GM12801 (cell line): ENCODE measurements around the gene BMP7.

Experiments
- TF ChIP-seq, protein P1 (sequence below): IDR thresholded peaks from one replicate; pipeline ENCODE4 v1.5.1; 2011; ENCODE audit warnings: control low read depth; ENCODE audit not compliant: insufficient read length; ENCODE audit errors: extremely low read depth

Gene BMP7

DNA sequence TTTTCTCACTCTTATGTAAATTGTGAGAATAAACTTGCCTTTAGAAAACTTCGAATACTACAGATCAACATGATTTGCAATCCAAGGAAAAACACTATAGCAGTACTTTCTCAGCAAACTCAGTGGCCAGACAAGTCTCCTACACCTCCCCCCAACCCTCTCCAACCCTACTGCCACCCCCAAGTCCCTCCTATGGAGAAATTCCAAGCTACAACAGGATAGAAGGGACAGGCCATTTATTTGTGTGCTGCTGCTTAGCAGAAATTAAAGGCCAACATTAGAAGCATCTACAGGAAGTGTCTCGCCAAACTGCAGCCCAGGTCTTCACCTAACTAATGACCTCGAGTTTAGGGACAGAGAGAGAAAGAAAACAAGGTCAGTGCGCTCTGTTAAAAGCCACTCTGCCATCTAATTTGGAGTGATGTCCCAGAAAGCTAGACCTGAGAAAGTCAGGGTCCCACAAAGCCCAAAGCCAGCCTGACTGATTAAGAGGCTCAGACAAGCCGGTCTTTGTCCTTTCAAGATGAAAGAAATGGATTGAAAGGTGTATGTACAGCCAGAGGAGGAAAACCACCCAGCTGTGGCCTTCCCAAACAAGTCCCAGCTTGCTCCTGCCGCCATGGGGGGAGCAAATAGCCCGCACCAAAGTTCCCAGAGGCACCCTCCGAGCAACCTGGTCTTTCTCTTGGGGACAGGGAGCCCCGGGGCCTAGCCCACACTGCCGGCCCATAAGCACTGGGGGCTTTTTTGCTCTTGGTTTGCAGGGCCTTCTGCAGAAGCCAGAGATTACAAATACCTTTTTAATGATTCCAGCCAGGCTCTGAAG, 3.4 kb downstream of the BMP7 start:
- TF ChIP-seq, protein P1, sequence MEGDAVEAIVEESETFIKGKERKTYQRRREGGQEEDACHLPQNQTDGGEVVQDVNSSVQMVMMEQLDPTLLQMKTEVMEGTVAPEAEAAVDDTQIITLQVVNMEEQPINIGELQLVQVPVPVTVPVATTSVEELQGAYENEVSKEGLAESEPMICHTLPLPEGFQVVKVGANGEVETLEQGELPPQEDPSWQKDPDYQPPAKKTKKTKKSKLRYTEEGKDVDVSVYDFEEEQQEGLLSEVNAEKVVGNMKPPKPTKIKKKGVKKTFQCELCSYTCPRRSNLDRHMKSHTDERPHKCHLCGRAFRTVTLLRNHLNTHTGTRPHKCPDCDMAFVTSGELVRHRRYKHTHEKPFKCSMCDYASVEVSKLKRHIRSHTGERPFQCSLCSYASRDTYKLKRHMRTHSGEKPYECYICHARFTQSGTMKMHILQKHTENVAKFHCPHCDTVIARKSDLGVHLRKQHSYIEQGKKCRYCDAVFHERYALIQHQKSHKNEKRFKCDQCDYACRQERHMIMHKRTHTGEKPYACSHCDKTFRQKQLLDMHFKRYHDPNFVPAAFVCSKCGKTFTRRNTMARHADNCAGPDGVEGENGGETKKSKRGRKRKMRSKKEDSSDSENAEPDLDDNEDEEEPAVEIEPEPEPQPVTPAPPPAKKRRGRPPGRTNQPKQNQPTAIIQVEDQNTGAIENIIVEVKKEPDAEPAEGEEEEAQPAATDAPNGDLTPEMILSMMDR = no peak

DNA sequence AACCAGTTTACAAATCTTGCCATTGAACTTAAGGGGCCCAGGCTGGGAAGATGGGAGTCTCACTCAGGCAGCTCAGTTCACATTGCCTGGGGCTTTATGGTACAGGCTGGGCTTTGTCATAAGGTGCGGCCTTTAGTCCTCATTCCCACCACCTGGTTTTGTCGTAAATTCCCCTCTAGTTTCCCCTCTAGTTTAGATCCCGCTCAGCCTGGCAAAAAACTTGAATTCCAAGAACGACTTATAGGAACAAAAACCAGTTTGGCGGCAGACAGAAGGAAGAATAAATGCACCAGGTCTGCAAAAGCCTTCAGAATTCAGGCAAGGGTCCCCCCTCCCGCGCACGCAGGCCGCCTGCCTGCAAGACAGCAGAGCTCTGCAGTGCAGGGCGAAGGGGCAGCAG, 4.1 kb downstream of the BMP7 start:
- TF ChIP-seq, protein P1 = no peak

DNA sequence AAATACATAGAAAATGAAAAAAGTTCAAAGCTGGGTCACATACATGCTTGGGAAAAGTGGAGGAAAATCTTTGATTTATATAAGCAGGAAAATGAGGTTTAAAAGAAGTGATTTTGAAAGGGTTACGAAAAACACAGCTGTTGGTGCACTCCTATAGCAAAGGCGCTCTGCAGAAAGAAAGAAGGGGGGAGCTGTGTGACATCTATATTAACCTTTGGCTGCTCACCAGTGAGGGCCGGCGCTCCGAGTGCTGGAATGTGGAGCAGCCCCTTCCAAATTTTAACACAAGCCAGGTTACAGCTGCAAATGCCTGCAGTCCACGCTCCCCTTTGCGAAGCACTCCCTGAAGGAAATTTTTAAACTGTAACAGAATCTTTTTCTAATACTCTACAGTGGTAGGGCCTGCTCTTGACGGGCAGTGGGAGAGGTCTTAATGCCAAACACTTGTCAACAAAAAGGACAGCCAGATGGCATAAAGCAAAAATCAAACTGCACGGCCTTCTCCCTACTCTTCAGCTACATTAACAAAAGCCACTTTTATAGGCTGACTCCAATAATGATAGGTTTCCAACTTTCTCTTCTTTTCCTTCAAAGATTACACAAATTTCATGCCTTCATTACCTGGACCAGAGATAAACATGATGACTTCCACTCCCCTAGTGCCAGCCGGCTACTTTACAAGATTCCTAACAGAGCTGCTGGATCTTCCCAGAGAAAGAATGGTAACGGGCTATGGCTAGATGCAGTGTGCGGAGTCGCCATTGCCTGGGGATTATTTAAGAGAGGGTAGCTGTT, 4.8 kb downstream of the BMP7 start:
- TF ChIP-seq, protein P1 = no peak

DNA sequence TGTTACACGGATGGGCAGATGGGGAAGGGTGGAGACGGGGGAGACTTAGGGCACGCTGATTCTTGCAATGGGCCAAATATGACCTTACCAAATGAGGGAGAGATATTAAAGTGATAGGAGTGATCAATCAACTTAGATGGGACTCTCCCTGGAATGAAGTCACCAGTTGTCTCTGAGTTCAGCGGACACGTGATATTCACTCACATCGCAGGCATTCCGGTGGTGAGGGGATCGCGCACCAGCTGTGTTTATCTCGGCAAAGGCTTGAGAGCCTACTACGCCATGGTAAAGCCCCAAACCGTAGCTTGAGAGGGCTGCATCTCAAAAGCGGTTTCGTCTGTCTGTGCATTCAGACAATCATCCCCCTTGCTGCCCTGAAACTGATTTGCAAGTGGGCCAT, 5.5 kb downstream of the BMP7 start:
- TF ChIP-seq, protein P1 = no peak

DNA sequence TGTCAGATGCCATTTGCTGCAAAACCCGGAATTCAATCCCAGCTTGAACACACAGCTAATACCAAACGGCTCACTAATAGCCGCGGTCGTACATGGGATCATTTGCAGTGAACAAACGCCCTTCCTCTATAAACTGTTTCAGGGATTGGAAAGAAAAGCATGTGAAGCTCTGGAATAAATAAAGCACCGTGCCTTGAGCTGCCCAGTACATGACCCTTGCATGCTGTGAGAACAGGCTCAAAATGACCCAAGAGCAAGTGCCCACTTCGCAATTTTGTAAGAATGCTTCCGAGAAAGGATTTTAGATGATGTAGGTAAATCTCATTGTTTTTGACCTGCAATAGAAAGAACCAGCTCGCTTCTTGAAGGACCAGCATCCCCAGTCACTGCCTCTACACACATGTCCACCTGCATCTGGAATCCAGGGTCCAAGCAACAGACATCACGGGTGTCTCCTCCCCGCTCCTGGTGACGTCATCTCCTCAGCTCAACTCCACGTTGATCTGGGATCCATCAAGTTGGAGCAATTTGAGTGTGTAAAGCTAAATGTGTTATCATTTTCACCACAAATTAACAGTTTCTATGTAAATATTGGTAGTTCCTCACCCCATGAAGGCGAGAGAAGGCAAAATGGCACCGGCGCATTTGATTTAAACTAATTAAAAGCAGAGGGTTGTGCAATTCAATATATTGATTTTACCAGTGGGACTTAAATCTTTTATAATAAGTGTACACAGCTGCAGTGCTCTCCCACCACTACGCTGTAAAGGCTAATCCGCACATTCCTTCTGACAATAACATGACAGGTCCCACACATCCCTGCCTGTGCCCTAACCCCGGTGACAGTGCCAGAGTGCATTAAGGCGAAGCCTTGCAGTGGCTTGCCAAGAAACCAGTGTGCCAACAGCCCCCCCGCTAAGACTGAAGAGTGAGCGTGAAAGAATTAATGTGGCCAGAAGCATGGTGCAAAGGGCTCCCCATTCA, 6.2 kb downstream of the BMP7 start:
- TF ChIP-seq, protein P1 = no peak

DNA sequence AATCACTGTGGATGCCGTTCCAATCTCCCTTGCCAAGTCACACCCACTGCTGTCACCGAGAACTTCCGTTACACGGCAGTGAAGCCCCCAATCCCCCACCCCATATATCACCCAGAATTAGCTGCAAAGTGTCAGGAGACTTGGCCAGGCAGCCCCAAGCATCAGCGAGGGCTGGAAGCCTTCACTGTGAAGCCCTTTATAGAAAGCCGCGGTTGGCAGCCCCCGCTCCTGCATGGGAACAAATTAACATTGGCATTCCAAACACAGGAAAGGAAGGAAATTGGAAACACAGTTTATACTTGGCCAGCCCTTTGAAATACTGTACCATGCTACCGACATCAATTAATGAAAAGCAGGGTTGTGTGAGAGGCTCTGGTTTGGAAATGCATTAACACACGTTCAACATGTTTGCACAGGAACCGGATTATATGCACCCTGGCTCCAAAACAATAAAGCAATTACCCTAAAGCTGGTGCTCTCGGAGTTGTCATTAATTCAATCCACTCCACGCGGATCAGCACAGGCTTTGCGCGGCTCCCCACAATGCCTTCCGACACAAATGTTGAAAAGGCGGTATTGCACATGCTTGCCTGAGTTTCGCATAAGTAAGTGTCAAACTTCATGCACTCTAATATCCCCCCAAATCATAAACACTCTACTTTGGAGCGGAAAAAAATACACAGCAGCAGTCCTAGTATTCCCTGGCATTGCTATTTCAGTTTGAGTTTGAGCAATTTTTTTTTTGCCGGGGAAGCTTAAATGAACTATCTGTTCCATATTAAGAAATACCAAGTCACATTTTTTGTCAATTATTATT, 7.1 kb downstream of the BMP7 start:
- TF ChIP-seq, protein P1 = no peak
